ENCODE results near the gene CHRNE.

GRCh38 chr17:4946312-4946976, 43.5 kb upstream of the CHRNE start:
- no peak for TF ChIP-seq CTCF (IDR thresholded peaks at IDR 0.05)
- TF ChIP-seq POLR2A (IDR thresholded peaks at IDR 0.05) = no peak
